ENCODE measurements around the gene ZNF775.
A peak's percentile ranks its signal among the peaks of the same experiment; 100 is the strongest.

The ZNF775 gene

DNA sequence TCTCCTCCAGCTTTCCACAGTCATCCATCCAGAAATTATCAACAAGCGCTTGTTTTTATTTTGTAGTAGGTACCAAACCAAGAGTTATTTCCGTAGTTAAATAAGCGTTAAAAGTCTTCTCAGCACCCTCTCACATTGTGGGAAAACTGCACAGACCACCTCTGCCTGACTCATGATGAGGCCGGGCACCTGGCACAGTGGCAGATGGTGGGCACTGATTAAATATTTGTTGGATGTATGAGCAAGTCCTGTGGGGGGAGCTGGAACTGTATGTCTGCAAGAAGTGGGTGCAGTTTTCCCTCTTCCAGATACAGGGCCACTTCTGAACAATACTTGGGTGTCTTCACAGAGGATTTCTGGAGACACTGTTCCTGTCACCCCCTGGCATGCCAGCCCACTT, 15.8 kb upstream of the ZNF775 start:
- Histone ChIP-seq H3K36me3 (ENCODE audit: insufficient read depth, low read depth, low read length) (no peaks in the 10 kb centered on the region), H3K27ac (ENCODE audit: low read length) (no peak overlapping the region), H3K4me3 (ENCODE audit: low read length) (no peak overlapping the region), H3K27me3 (ENCODE audit: insufficient read depth, low read length) (no peaks in the 10 kb centered on the region), H3K9ac (ENCODE audit: low read depth, low read length) (no peak overlapping the region), H3K4me1 (ENCODE audit: insufficient read depth, low read length) (peaks cover 24% of the 10 kb centered on the region; the same call in 1 of the 2 replicates), H3K9me3 (ENCODE audit: insufficient read depth, low read depth, low read length) (no peaks in the 10 kb centered on the region)

DNA sequence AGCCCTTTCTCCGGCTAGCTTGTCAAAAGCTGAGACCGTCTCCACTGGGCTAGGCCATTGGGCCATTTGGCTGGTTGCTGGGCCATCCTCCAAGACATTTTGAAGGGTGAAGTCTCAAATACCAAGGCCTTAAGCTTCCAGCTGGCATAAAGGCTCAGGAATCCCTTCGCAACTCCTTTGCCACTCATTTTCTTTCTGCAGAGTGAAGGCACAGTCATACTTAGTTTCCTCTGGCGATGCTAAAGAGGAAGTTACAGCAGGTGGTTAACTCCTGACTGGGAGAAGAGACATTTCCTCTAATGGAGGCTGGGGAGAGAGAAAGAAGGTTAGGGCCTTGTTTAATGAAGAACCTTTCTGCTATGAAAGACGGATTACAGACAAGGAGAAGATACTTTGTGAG, 15.3 kb upstream of the ZNF775 start:
- no peaks in the 10 kb centered on the region for H3K36me3 ChIP-seq (ENCODE audit: insufficient read depth, low read depth, low read length)
- no peaks in the 10 kb centered on the region for H3K27me3 ChIP-seq (ENCODE audit: insufficient read depth, low read length)

DNA sequence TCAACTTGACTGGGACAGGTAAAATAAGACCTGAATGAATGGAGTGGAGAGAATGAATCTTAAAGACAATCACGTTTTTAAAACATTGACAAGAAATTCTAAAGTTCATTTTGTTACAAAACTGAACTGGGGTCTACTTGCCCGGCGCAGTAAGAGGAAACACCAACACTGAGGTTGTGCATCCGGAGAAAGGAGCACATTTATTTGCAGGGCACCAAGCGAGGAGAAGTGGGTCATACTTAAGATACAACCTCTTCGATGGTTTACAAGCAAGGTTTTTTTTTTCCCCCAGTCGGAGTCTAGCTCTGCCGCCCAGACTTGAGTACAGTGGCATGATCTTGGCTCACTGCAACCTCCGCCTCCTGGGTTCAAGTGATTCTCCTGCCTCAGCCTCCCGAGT, 13.9 kb upstream of the ZNF775 start:
- Histone ChIP-seq H3K27me3 (ENCODE audit: insufficient read depth, low read length) (no peaks in the 10 kb centered on the region), H3K36me3 (ENCODE audit: insufficient read depth, low read depth, low read length) (peaks cover 7% of the 10 kb centered on the region; the same call in 1 of the 2 replicates), H3K4me3 (ENCODE audit: low read length) (no peak overlapping the region), H3K4me1 (ENCODE audit: insufficient read depth, low read length) (peaks cover 33% of the 10 kb centered on the region), H3K9ac (ENCODE audit: low read depth, low read length) (no peak overlapping the region), H3K27ac (ENCODE audit: low read length) (no peak overlapping the region), H3K9me3 (ENCODE audit: insufficient read depth, low read depth, low read length) (no peaks in the 10 kb centered on the region)

More for the DNA sequence above, 15.3 kb upstream of the ZNF775 start:
- H3K9ac ChIP-seq (ENCODE audit: low read depth, low read length): no peak overlapping the region
- no peak overlapping the region for H3K27ac ChIP-seq (ENCODE audit: low read length)
- H3K4me1 ChIP-seq (ENCODE audit: insufficient read depth, low read length): peaks cover 24% of the 10 kb centered on the region; the same call in 1 of the 2 replicates
- no peak overlapping the region for H3K4me3 ChIP-seq (ENCODE audit: low read length)
- H3K9me3 ChIP-seq (ENCODE audit: insufficient read depth, low read depth, low read length): no peaks in the 10 kb centered on the region

DNA sequence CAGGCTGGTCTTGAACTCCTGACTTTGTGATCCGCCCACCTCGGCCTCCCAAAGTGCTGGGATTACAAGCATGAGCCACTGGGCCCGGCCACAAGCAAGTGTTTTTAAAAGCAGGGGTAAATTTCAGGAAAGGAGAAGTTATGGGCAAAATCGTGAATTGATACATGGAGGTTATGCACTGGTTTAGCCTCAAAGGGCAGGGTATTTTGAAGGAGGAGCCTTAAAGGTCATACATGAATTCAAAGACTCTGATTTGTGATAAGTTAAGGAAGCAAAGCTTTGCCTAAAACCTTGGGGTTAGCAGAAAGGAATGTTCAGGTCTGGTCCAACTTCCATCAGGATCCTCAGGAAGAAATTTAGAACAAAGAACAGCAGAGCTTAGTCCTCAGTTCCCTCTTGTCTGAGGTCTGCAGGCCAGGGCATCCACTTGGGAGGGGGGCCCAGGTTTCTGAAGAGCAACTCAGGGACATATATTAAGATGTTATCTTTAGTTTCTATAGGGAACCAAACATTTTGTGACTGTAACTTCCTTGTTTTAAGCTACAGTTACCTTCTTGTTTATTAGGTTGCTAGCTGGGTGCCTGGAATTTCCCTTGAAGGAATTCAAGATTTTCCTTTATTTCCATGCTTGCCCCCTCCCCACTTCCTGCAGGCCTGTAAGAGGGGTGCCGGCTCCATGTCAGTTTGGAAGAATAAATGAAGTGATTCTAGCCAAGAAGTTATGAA, 13.3 kb upstream of the ZNF775 start:
- no peaks in the 10 kb centered on the region for H3K27me3 ChIP-seq (ENCODE audit: insufficient read depth, low read length)
- peak overlapping the region; percentile 39; the same call in 1 of the 2 replicates for H3K9ac ChIP-seq (ENCODE audit: low read depth, low read length)
- no peaks in the 10 kb centered on the region for H3K9me3 ChIP-seq (ENCODE audit: insufficient read depth, low read depth, low read length)
- no peak overlapping the region for H3K4me3 ChIP-seq (ENCODE audit: low read length)
- H3K27ac ChIP-seq (ENCODE audit: low read length): no peak overlapping the region
- peaks cover 13% of the 10 kb centered on the region for H3K36me3 ChIP-seq (ENCODE audit: insufficient read depth, low read depth, low read length)
- H3K4me1 ChIP-seq (ENCODE audit: insufficient read depth, low read length): peaks cover 39% of the 10 kb centered on the region

DNA sequence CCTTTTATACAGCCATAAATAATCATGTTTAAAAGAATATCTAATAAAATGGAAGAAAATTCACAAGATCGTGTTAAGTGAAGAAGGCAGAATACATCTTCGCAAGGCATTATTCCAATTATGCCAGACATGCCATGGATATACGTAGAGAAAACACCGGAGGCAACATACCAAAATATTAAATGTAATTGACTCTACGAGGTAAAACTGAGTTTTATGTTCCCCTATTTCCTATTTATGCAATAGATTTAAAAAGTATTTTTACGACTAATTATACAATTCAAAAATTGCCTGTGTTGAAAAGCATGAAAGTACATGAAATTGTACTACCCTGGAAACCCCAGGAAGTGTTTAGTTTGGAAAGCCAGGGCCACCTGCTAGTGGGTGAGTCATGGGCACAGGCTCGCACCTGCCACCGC, 11.4 kb upstream of the ZNF775 start:
- Histone ChIP-seq H3K27me3 (ENCODE audit: insufficient read depth, low read length) (no peaks in the 10 kb centered on the region), H3K4me3 (ENCODE audit: low read length) (peak overlapping the region; percentile 95), H3K36me3 (ENCODE audit: insufficient read depth, low read depth, low read length) (peaks cover 31% of the 10 kb centered on the region), H3K4me1 (ENCODE audit: insufficient read depth, low read length) (peaks cover 25% of the 10 kb centered on the region), H3K9ac (ENCODE audit: low read depth, low read length) (peak overlapping the region; percentile 95; the same call in 1 of the 2 replicates), H3K9me3 (ENCODE audit: insufficient read depth, low read depth, low read length) (no peaks in the 10 kb centered on the region), H3K27ac (ENCODE audit: low read length) (peak overlapping the region; percentile 72)

DNA sequence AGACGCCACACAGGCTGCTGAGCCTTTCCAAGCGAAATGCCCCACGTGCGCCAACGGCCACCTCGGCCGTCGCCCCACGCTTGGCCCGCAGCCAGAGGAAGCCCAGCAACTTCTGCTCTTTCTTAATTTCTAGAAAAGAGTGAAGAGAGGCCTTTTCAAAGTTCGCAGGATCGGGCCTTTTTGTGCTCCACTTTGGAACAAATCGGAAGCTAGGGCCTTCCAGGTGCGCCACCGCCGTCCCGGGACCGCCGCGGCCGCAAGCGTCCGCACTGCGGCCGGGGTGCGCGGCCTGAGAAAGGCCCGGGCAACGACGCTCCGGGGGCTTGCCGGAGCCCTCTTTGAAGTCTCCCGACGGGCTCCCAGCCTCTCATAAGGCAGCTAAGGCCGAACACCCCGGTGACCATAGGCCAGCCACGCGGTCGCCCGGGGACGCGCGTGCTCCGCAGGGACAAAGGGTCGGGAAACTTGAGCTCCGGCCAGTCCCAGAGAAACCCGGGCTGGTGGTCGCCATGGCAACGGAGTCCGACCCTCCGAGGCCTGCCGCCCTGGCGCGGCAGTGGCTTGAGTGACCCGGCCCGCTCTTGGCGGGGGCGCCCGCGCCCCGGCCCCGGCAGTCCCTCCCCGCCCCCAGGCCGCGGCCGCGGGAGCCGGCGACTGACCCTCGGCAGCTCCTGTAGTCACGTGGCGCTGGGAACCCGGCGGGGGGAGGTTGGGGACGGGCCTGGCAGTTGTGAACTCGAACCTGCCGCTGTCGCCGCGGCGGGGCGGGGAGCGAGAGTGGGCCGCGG, 10.8 kb upstream of the ZNF775 start, which contains the start of gene REPIN1:
TSS of gene REPIN1 (plus strand) at position 727 of the 788 bp plus-strand sequence. CDS start 890 bp downstream, outside the sequence.
- peaks cover 37% of the 10 kb centered on the region for H3K36me3 ChIP-seq (ENCODE audit: insufficient read depth, low read depth, low read length)
- peaks cover 28% of the 10 kb centered on the region for H3K4me1 ChIP-seq (ENCODE audit: insufficient read depth, low read length)
- H3K27me3 ChIP-seq (ENCODE audit: insufficient read depth, low read length): no peaks in the 10 kb centered on the region
- H3K9ac ChIP-seq (ENCODE audit: low read depth, low read length): peak within 1 kb of the TSS; percentile 95
- peak within 1 kb of the TSS; percentile 96 for H3K27ac ChIP-seq (ENCODE audit: low read length)
- H3K9me3 ChIP-seq (ENCODE audit: insufficient read depth, low read depth, low read length): no peaks in the 10 kb centered on the region
- H3K4me3 ChIP-seq (ENCODE audit: low read length): peak within 1 kb of the TSS; percentile 95

DNA sequence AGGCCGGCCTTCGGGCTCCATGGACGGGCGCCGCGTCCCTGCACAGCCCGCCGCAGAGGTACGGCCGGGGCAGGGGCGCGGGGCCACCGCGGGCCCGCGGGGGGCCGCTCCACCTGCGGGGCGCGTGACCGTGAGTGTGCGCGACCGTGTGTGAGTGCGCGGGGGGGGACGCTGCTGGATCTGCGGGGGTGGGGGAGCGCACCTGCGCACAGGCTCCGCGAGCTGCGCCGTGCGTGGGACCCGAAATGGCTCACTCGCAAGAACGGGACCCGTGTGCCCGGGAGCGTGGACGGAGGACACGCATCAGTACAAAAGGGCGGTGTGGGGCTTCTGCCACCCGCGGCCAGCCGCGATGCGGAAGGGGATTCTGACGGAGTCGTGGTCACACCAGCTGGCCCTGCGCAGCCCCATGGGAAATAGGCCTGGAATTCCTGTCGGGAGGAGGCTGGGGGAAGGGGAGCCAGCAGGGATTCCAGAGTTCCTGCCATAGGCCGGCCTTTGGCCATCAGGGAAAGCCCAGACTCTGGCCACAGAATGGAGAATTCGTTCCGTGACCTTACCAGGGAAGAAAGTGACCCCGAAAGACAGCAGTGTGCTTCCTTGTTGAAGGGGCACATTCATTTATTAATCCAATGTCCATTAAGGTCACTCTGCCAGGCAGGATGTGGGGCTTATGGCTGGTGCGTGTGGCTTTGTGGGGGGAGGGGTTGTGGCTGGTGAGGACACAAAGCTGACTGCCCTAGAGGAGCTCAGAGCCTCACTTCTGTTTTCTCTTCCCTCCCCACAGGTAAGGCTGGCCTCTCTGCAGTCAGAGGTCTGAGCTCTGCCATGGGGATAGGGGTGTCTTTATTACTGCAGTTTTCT, 10.0 kb upstream of the ZNF775 start:
- Histone ChIP-seq H3K4me3 (ENCODE audit: low read length) (peak overlapping the region; percentile 95), H3K27me3 (ENCODE audit: insufficient read depth, low read length) (no peaks in the 10 kb centered on the region), H3K27ac (ENCODE audit: low read length) (peak overlapping the region; percentile 96), H3K4me1 (ENCODE audit: insufficient read depth, low read length) (peaks cover 36% of the 10 kb centered on the region), H3K9me3 (ENCODE audit: insufficient read depth, low read depth, low read length) (no peaks in the 10 kb centered on the region), H3K36me3 (ENCODE audit: insufficient read depth, low read depth, low read length) (peaks cover 45% of the 10 kb centered on the region), H3K9ac (ENCODE audit: low read depth, low read length) (peak overlapping the region; percentile 95)

DNA sequence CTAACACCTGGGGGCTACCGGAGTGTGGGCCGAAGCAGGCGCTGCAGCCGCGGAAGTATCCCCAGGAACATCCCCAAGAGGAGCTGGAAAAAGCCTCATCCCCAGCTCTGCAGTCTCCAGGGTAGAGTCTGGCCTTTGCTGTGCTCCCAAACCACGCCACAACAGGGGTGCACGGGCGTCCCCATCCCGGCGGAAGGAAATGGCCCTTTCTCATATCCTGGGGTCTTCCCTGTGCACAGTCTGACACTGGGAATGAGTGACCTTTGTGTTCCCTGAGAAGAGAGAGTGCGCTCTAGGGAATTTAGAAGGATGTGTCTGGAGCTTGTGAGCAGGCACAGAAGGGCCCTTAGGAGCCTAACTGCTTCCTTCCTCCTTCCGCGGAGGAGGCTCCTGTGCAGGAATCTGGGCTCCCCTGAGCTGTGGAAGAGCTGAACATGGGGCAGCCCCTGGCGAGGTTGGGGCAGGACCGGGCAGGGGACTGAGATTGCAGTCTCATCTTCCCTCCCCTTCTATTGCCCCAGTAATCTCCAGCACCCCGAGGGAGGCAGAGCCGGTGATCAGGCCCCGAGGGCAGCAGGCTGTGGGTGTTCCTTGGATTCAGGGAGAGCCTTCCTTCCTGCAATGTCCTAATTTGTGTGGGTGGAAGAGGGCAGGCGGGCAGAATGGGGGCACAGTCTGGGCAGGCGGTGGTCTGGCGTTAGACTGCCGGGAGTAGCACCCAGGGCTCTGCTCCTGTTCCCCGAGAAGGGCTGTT, 9.2 kb upstream of the ZNF775 start:
- Histone ChIP-seq H3K27me3 (ENCODE audit: insufficient read depth, low read length) (no peaks in the 10 kb centered on the region), H3K27ac (ENCODE audit: low read length) (peak overlapping the region; percentile 96), H3K9me3 (ENCODE audit: insufficient read depth, low read depth, low read length) (no peaks in the 10 kb centered on the region), H3K4me3 (ENCODE audit: low read length) (peak overlapping the region; percentile 95), H3K4me1 (ENCODE audit: insufficient read depth, low read length) (peaks cover 41% of the 10 kb centered on the region), H3K36me3 (ENCODE audit: insufficient read depth, low read depth, low read length) (peaks cover 52% of the 10 kb centered on the region), H3K9ac (ENCODE audit: low read depth, low read length) (peak overlapping the region; percentile 95)

DNA sequence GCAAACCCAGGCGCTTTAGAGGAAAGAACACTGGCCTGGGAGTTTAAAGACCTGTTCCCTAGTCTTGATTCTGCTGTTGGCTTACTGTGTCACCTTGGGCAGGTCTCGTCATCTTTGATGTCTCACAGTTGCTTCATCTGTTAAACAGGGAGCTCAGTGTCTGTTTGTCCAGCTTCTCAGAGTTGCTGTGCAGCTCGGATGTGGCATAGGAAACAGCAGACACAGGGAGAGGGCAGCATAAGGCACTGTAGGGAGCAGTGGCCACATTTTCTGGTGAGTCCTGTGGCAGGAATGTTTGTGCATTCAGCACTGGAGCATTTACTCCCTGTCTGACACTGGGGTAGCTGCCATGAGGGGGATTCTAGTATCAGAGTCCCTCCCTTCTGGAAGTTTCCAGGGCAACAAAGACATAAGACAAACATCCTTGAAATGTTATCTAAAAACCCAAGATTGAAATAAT, 8.5 kb upstream of the ZNF775 start:
- peak overlapping the region; percentile 95; the same call in 1 of the 2 replicates for H3K4me3 ChIP-seq (ENCODE audit: low read length)
- no peak overlapping the region for H3K27ac ChIP-seq (ENCODE audit: low read length)
- H3K9ac ChIP-seq (ENCODE audit: low read depth, low read length): peak overlapping the region; percentile 95; the same call in 1 of the 2 replicates
- H3K9me3 ChIP-seq (ENCODE audit: insufficient read depth, low read depth, low read length): no peaks in the 10 kb centered on the region
- no peaks in the 10 kb centered on the region for H3K27me3 ChIP-seq (ENCODE audit: insufficient read depth, low read length)
- peaks cover 41% of the 10 kb centered on the region for H3K4me1 ChIP-seq (ENCODE audit: insufficient read depth, low read length)
- H3K36me3 ChIP-seq (ENCODE audit: insufficient read depth, low read depth, low read length): peaks cover 52% of the 10 kb centered on the region

DNA sequence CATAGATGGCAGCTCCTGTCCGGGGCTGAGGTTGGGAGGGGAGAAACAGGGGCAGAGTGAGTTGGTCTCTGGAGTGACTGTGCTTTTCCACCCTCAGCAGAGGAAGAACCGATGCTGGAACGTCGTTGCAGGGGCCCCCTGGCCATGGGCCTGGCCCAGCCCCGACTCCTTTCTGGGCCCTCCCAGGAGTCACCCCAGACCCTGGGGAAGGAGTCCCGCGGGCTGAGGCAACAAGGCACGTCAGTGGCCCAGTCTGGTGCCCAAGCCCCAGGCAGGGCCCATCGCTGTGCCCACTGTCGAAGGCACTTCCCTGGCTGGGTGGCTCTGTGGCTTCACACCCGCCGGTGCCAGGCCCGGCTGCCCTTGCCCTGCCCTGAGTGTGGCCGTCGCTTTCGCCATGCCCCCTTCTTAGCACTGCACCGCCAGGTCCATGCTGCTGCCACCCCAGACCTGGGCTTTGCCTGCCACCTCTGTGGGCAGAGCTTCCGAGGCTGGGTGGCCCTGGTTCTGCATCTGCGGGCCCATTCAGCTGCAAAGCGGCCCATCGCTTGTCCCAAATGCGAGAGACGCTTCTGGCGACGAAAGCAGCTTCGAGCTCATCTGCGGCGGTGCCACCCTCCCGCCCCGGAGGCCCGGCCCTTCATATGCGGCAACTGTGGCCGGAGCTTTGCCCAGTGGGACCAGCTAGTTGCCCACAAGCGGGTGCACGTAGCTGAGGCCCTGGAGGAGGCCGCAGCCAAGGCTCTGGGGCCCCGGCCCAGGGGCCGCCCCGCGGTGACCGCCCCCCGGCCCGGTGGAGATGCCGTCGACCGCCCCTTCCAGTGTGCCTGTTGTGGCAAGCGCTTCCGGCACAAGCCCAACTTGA, 7.8 kb upstream of the ZNF775 start:
- Histone ChIP-seq H3K9me3 (ENCODE audit: insufficient read depth, low read depth, low read length) (no peaks in the 10 kb centered on the region), H3K36me3 (ENCODE audit: insufficient read depth, low read depth, low read length) (peaks cover 52% of the 10 kb centered on the region), H3K27ac (ENCODE audit: low read length) (no peak overlapping the region), H3K4me3 (ENCODE audit: low read length) (no peak overlapping the region), H3K9ac (ENCODE audit: low read depth, low read length) (no peak overlapping the region), H3K27me3 (ENCODE audit: insufficient read depth, low read length) (no peaks in the 10 kb centered on the region), H3K4me1 (ENCODE audit: insufficient read depth, low read length) (peaks cover 43% of the 10 kb centered on the region)
